GM19035 (cell line): ENCODE results near the gene LPIN3.
"Not testable (repeated sequence)": the region's sequence is repeated elsewhere in the genome, so short reads cannot be mapped to it uniquely, and the experiment has no call there.

Source experiments
- ATAC-seq: cut with Tn5 transposase; IDR thresholded peaks from one replicate; pipeline ENCODE4 v1.9.1; 2021; ENCODE audit not compliant: unreplicated experiment

The LPIN3 gene, protein sequence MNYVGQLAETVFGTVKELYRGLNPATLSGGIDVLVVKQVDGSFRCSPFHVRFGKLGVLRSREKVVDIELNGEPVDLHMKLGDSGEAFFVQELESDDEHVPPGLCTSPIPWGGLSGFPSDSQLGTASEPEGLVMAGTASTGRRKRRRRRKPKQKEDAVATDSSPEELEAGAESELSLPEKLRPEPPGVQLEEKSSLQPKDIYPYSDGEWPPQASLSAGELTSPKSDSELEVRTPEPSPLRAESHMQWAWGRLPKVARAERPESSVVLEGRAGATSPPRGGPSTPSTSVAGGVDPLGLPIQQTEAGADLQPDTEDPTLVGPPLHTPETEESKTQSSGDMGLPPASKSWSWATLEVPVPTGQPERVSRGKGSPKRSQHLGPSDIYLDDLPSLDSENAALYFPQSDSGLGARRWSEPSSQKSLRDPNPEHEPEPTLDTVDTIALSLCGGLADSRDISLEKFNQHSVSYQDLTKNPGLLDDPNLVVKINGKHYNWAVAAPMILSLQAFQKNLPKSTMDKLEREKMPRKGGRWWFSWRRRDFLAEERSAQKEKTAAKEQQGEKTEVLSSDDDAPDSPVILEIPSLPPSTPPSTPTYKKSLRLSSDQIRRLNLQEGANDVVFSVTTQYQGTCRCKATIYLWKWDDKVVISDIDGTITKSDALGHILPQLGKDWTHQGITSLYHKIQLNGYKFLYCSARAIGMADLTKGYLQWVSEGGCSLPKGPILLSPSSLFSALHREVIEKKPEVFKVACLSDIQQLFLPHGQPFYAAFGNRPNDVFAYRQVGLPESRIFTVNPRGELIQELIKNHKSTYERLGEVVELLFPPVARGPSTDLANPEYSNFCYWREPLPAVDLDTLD

DNA sequence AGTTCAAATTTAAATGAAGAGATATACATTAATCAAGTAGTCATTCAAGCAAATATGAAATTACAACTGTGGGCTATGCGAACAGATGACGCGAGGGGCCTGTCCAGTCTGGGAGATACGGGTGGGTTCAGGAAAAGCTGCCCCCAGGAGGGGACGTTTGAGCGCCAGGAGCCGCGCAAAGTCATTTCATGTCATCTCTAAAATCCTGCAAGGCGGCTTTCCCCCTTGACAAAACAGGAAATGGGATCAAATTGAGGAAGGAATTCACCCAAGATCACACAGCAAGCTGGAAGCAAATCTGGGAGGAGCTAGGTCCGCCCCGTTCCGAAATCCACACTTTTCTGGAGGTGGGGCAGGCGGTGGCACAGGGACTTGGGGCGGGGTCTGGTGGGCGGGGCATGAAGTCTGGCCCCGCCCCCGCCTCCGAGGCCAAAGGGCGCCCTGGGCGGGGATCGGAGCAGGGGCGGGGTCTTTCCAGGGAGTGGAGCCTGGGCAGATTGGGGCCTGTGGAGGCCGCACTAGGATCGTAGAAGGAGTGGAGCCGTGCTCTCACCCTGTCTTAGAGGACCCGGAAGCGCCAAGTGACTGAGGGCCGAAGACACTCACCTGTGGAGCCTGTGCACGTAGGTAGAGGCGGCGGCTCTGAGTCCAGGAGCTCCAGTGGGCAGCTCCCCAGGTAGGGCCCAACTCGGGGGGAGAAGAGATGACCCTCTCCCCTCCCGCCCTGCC is at the start of gene LPIN3:
LPIN3 (plus strand) TSS at position 495 of the 729 bp plus-strand sequence. CDS start 4,983 bp downstream, outside the sequence.
- ATAC-seq: peak; percentile 13

DNA sequence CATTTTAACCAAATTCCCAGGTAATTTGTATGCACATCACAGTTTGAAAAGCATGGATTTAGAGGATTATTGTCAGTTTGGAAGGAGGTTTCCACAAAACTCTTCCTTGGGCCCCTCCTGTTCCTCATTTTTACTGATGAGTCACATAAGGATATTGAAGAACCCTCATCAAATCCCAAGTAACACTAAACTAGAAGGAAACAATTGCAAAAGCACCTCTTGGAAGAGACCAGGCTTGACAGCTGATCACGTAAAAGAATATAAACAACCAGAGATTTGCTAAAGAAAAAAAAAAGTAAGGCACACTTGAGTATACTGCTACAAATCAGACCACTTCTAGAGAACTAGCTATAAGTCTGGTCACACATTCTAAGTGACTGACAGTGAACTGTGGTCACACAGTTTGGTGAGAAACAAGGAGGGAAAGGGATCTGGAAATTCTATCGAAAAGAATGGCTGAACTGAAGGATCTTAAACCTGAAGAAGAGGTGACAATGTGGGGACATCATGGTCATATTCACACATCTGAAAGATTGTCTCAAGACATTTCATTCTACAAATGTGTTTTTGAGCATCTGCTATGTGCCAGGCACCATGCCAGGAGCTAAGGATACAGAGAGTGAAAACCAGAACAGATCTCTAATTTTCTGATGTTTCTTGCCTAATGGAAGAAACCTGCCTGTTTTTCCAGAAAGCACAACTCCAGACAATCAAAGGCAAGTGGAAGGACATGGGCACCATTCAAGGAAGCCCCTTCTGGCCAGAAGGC is 47.2 kb upstream of the LPIN3 start:
- no peak for ATAC-seq

DNA sequence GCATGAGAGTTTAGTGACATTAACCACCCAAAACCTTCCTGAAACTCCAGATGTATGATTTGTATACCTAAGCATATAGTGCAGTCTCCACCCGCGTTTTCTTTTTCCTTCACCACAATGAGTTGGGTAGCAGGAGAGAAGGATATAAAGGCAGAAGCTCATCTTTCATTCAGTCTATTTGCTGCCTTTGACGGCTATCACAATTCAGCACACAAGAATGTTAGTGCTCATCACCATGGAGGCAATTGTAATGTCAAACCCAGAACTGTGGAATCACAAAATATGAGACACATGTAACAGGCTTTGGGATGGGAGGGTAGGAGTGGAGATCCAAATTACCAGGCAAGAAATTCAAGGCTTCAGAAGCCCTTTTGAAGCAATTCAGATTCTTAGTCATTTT is 40.7 kb upstream of the LPIN3 start:
- no peak for ATAC-seq

DNA sequence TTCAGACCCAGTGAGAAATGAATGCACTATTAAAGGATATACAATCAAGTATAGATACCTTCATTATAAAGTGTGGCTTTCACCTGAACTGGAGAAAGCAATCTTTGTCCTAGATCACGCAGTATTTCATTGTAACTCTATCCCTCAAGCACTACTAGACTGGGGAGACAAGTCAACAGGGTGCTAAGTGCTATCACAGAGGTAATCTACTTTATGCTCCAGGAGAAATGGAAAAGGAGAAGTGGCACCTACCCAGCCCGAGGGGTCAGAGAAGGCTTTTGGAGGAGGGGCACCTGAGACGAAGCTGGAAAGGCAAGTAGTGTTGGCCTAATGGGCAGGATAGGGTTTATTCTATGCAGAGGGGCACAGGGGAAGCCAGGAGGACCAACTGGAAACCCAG is 40.2 kb upstream of the LPIN3 start:
- no peak for ATAC-seq

DNA sequence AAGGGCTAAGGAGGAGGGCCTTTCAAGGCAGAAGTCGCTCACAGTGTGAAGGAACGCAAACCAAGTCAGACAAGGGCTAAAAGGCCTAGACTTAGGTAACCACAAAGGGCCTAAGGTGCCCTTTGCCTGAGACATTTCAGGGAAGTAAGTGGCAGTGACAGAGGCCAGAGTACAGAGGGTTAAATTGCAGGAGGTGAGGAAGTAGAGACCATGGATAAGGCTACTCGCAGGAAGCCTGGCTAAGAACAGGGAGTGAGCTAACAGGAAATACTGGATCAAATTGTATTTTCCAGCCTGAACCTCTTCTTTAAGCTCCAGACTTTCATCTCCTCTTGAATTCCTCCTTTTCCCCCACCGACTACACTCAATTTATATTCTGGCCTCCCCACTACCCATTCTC is 39.7 kb upstream of the LPIN3 start:
- no peak for ATAC-seq

DNA sequence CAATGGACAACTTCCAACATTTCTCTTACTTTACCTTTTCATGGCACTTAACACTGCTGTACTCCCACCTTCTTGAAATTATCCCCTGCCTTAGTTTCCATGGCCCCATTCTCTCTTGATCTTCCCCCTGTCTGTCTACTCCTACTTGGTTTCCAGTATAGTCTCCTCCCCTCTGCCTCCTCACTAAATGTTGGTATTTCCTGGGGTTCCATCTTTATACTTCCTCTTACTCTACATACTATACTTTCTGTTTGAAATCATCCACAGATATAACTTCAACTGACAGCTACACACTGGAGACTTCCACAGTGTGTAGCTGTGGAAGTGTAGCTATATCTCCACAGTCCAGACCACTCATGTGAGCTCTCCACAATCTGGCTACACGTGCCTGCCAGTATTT is 36.6 kb upstream of the LPIN3 start:
- ATAC-seq: no peak

DNA sequence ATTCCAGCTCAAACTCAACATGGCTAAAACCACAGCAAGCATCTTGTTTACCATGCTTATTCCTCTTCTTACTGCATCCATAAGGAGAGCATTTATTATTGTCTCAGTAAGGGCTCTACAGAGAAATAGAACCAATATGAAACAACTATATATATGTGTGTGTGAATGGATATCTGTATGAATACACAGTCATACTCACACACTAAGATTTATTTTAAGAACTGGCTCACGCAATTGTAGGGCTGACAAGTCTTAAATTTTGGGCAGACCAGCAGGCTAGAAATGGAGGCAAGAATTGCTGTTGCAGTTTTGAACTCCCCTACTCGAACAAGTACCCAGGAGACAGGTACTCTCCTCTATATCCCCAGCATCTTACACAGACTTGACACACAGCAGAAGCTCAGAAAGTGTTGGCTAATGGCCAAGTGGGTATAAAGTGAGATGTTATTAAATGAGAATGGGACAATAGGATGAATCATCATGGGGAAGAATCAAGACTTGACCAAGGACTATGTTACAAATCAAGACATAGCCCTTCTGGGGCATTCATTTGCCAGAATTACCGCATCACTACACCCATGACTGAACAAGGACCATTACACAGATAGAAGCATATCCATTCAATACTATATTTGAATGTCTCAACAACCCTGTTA is 36.1 kb upstream of the LPIN3 start:
- ATAC-seq: no peak

DNA sequence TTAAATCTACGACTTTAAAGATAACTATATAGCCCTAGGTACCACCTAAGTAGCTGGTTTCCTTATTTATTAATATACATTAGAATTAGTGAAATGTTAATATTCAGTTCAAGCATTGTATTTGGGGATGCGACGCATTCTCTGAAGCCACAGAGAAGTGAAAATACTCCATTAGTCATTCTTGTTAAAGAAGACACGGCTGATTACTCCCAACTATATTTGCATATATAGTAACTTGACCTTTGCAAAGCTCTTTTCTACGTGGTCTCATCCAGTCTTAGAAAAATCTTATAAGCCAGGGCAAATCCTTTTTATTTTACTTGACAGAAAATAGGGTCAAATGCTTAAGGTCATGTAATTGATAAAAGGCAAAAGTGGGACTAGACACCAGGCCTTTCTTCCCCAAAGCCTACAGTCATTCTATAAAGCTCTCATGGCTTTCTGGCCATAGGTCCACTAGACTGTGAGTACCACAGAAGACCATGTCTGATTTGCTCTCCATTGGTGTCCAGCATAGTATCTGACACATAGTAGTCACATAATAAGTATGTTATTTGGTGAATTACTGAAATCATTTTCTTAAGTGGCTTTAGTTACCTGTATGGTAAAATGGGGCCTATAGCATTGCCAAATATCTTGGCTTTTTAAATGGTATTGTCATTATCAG is 34.4 kb upstream of the LPIN3 start:
- ATAC-seq: peak; percentile 88

DNA sequence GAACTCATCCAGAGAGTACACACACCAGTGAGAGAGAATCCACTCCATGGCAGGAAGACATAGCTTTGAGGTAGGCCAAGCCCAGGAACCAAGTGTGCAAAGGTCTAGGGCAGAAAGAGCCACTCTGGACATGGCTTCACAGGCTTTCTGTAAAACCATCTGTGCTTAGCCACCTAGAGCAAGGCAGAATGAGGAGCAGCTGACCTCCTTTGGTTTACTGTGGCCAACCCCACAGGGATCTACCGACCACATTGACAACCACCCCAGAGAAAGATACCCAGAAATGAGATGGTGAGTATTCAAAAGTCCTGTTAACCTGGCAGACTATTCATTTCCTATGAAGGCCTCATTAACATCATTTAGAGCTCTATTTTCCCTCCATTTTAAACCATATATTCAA is 33.6 kb upstream of the LPIN3 start:
- no peak for ATAC-seq

DNA sequence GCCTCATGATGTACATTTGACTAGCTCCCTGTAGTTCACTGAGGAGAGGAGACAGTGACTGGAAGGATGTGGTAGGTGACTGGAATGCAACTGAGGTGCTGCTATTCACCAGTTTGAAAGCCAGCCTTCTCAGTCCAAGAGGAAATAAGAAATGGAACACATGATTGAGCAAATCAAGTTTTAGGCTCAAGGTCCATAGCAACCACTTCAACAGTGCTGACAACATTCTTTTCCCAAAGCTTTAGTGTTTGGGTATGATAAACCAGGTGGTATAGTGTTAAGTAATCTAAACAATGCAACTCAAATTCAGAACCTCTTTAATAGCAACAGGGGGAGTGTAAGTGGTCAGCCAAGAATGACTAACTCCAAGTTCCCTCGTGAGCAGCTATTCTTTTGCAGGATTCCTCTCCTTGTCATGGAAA is 32.3 kb upstream of the LPIN3 start:
- ATAC-seq: no peak

DNA sequence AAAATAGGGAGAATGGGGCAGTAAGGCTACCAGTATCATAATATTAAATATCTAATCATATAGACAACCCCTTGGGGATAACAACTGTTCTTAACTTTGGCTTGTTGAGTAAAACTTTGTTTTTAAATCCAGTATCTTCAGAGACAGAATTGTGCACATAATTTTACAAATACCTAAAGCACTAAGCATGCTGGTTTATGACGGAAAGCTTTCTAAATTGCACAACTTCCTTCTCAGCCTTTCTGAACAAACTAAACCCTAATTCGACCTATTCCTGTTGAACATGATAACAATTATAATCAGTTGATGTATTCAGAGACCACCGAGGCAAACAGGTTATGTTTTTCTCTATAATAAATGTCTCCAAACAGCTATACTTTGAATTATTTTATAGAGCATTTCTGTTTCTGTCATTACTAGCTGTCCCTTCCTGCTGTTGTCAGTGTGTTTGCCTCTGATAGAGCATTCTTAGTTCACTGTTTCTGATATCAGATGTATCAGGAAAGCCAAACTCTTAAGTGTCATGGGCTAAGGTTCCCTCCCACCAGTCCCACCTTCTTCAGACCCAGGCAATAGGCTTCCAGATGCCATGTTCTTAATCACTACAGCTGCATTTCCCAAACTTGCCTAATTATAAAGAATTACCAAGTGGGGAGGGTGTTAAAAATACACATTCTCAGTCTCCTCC is 31.8 kb upstream of the LPIN3 start:
- no peak for ATAC-seq

DNA sequence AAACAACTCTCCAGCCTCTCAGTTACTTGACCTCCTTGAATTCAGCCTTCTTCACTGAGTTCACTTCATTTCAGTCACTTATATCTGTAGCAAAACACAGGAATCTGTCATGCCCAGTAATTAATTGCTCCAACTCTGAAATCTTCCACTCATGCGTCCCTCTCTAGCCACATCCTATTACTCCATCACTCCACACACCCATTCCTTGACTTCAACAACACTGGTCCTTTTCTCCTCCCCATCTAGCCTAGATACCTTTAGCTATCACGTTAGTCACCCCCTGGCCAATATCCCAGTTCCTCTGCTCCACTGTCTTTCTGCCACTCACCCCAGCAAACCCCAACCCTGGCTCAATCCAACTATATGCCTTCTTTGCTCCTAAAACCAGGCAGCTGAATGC is 30.8 kb upstream of the LPIN3 start:
- ATAC-seq: no peak

DNA sequence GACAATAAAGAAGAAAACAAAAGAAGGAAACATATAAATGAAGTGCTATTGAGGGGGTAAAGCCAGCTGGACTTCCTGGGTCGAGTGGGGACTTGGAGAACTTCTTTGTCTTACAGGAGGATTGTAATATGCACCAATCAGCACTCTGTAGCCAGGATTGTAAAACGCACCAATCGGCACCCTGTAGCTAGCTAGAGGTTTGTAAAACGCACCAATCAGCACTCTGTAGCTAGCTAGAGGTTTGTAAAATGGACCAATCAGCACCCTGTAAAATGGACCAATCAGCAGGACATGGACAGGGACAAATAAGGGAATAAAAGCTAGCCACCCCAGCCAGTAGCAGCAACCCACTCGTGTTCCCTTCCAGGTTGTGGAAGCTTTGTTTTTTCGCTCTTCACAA is 28.6 kb upstream of the LPIN3 start:
- ATAC-seq: not testable (repeated sequence)

DNA sequence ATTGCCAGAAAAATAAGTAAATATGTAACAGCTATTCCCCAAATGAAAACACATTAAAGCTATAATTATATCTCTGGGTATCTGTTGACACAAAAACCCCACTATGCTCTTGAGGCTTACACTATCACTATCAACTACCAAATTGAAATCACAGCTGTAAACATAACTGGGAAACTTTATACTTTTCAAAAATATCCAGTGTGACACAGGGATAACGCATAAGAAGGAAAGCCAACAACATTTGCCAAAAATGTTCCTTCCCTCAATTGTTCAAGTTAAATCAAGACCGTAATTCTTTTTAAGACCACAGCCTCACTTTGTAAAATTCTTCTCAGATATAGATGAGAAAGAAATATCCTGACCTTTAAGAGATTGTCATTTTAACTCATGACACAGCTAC is 26.2 kb upstream of the LPIN3 start:
- no peak for ATAC-seq

DNA sequence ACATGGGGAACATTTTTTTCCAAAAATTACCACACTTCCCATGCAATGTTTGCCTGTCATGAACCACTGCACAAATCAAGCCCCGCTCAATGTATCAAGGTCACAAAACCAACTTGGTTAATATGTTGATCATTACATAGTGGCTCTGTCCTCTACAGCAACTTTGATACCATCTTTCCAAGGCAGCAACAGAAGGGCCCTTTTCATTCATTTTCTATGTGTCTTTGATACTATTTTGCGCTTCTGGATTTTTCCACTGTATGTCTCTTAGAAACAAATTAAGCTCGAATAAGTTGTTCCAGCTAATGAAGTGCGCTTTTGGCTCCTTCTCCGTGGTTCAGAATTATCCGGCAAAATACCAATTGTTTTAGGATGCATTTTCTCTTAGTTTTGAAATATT is 24.6 kb upstream of the LPIN3 start:
- ATAC-seq: no peak

DNA sequence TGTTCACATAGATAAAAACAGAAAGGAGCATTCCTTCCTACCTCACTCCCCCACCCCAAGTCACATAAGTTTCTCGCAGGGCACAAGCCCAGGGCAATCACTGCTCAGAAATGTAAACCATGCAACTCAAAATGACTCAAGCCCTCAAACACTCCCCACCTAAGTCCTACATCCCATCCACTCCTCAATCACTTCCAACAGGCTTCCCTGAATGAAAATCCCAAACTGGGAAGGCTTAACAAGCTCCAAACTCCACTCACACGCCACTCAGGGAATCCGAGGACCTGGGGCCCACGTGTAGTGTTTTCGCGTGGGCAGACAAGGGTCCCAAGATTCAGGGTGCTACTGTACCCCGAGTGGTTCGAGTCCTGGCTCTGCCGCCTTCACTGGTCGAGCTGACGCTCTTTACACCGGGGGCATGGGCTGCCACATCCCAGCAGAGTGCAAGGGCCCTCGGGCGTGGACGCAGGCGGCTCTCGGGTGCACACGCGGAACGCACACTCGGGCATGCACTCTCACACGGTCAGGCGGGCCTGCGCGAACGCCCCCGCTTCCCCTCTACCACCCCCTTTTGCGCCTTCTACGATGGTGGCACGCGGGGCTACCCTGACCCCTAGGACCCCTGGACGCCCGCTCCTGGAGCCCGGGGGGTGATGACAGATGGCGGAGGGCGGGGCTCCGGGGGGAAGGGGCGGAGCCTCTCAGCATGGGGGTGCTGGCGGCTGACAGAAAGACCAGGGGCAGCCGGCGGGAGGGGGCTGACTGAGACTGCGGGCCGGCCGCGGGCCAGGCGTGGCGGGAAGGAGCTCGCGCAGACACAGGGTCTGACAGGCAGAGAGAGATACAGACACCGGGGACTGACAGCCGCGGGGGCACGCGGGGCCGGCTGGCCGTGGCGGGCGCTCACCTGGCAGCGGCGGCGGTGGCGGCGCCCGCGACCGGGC is 23.7 kb upstream of the LPIN3 start:
- ATAC-seq: peak; percentile 66

DNA sequence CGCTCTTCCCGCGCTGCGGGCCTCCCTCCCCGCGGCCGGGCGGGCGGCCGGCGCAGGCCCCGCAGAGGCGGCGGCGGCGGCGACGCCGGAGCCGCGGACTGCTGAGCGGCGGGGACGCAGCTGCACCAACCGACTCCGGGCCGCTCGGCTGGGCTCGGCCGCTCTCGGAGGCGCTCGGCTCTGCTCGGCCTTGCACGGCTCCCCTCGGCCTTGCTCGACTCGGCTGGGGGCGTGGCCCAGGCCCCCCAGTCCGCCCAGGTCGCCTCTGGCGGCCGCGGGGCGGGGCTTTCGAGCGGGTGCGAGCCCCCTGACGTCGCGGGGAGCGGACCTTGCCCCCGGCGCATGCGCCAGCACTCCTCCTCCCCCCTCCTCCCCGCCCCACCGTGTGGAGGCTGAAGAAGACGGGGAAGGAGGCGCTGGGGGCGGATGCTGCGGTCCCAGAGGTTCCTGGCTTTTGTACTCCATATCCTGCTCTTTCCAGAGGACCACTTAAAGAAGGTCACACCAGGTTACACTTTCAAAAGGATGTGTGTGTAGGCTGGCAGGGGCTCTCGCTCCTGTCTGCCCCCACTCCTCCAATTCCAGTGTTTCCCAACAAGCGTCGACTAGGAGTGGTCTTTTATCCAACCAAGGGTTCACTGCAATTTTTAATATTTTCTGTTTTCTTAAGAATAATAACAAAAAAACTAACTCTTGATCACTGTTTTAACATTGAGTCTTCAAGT is 22.9 kb upstream of the LPIN3 start, which contains the start of gene ZHX3:
ZHX3 (minus strand) TSS at position 186 of the 725 bp plus-strand sequence. CDS start 112,815 bp downstream, outside the sequence.
- peak; percentile 96 for ATAC-seq
